CD4-positive, alpha-beta T cell (primary cell): ENCODE measurements around the gene TSPYL4. TPM values are rescaled to one million over a fixed set of nuclear protein-coding genes. Genes with fewer than 3 reads are reported as not detected.
A peak's percentile ranks its signal among the peaks of the same experiment; 100 is the strongest.

Experiments
- ATAC-seq: fragments of 200-7000 bp; cut with Tn5 transposase; one replicate; pipeline ENCODE4 v1.10.0; 2022; ENCODE audit warnings: mild to moderate bottlenecking; ENCODE audit not compliant: poor library complexity
- CTCF ChIA-PET: fragments of 350-600 bp; sonication (Branson Sonifier 250); formaldehyde crosslinking; loops from one replicate; lab custom pipeline; 2021; ENCODE audit warnings: antibody characterized with exemption, inconsistent platforms; lab: Charles Lee
- POLR2A ChIA-PET: fragments of 350-600 bp; sonication (Branson Sonifier 250); formaldehyde crosslinking; loops from one replicate; lab custom pipeline; 2021; ENCODE audit warnings: antibody characterized with exemption, inconsistent platforms; lab: Charles Lee
- DNase-seq, 14 experiments: peaks; one replicate each; pipeline ENCODE4 v3.0.0-alpha.2; 2013 to 2020; ENCODE audit warnings: mixed read lengths in 2 of 14
- H3K27ac ChIP-seq, 2 donors: one replicate each; pipeline versions ENCODE4 v1.5.1 to v1.7.0; 2013; ENCODE audit warnings: low read length in 2 of 2, low read depth in 1 of 2, mild to moderate bottlenecking in 1 of 2
- H3K27me3 ChIP-seq, 2 experiments: 1 replicate in 1 of 2; 2 replicates in 1 of 2; pipeline versions ENCODE4 v1.6.1 to v1.7.0; 2013; ENCODE audit warnings: low read length in 2 of 2, control low read depth in 1 of 2, mild to moderate bottlenecking in 1 of 2, moderate library complexity in 1 of 2; ENCODE audit not compliant: insufficient read depth in 2 of 2, control insufficient read depth in 1 of 2
- H3K36me3 ChIP-seq: one replicate; pipeline ENCODE4 v1.6.1; 2013; ENCODE audit warnings: low read length, control low read depth; ENCODE audit not compliant: insufficient read depth
- H3K4me1 ChIP-seq: one replicate; pipeline ENCODE4 v1.6.1; 2013; ENCODE audit warnings: low read length, control low read depth; ENCODE audit not compliant: insufficient read depth
- H3K4me3 ChIP-seq: one replicate; pipeline ENCODE4 v1.5.1; 2013; ENCODE audit warnings: mild to moderate bottlenecking, low read length, moderate library complexity
- H3K9me3 ChIP-seq, 2 experiments: 1 replicate in 1 of 2; 2 replicates in 1 of 2; pipeline versions ENCODE4 v1.6.1 to v1.7.0; 2013; ENCODE audit warnings: low read length in 2 of 2, mild to moderate bottlenecking in 2 of 2, control low read depth in 1 of 2, moderate library complexity in 1 of 2; ENCODE audit not compliant: control insufficient read depth in 1 of 2, insufficient read depth in 1 of 2
- H3K27ac Mint-ChIP-seq: one replicate; pipeline ENCODE4 v1.8.0; 2020; ENCODE audit warnings: mixed read lengths
- H3K27me3 Mint-ChIP-seq: one replicate; pipeline ENCODE4 v1.8.0; 2021; ENCODE audit warnings: mixed read lengths
- H3K36me3 Mint-ChIP-seq: one replicate; pipeline ENCODE4 v1.8.0; 2021; ENCODE audit warnings: low read depth, mixed read lengths
- H3K4me1 Mint-ChIP-seq: one replicate; pipeline ENCODE4 v1.8.0; 2021; ENCODE audit warnings: low read depth, mixed read lengths
- H3K4me3 Mint-ChIP-seq: one replicate; pipeline ENCODE4 v1.8.0; 2020; ENCODE audit warnings: mild to moderate bottlenecking, mixed read lengths
- H3K9me3 Mint-ChIP-seq: one replicate; pipeline ENCODE4 v1.8.0; 2020; ENCODE audit warnings: mixed read lengths
- intact Hi-C, 2 experiments: fragments of 100-400 bp; cut with DNase I in 1 of 2; cut with micrococcal nuclease in 1 of 2; formaldehyde crosslinking; loops; one replicate each; pipeline versions ENCODE4 v1.15.1 to v1.9.0; 2023 to 2025; cut with DNase I, micrococcal nuclease
- polyA plus RNA-seq, 2 donors: library from polyadenylated mRNA; unstranded; fragments of 120-200 nt; gene quantifications; one replicate each; pipeline ENCODE4 v1.2.1, GENCODE V29; 2013
- total RNA-seq, 174 experiments: library from RNA in 2 of 174; stranded (reverse) in 2 of 174; gene quantifications; one replicate each; pipeline ENCODE4 v1.2.3 and lab custom pipeline; 2021 to 2026
- TF ChIP-seq, protein P1 (sequence below): fragments of 200-600 bp; IDR thresholded peaks from one replicate; pipeline ENCODE4 v1.8.0; 2022; ENCODE audit warnings: antibody characterized with exemption, mild to moderate bottlenecking

TSPYL4 gene
- total RNA-seq (10 to 100 TPM; 35.9 to 37.7 TPM), total RNA-seq (lab: John Stamatoyannopoulos, UW) (13.3 to 117 (median 34.6) reads per million in 172 experiments)
- 16.2 TPM for polyA plus RNA-seq (2013, experiment 1 of 2)
- 24.6 TPM for polyA plus RNA-seq (2013, experiment 2 of 2)

DNA sequence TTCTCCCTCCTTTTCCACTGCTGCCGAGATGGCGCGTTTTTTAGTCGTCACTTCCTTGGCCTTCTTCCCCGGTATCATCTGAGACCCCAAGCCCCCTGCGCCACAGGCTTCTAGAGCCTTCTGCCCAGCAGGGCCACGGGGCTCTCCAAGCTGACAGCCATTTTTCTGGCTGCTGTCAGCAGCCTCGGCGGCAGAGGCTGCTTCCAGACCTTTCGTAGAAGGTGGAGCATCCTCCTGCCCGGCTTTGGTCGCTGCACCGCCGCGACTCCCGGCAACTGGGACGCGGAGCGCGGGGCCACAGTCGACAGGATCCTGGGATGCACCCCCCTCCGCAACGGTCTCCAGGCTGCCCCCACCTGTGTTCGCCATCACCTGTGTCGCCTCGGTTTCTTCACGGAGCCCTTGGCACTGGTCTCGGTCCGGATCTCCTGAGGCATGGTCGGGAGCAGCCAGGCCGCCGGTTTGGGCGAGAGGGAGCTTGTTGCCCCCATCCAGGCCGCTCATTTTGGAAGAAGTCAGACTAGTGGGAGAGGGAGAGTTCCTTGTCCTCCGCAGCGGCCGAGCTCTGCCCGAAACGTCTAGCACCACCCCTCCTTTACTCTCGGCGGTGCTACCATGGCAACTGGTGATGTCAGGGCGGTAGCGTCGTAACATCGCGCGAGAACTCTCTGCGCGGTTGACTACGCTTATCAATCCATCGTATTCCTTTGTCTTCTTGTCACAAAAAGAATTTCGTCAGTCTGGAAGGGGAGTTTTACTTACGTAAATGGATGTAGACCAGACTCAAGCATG is at the start of gene TSPYL4:
TSPYL4 (minus strand) TSS at position 571 of the 792 bp plus-strand sequence; CDS start at position 504, 67 bp downstream.
- Mint-ChIP-seq H3K36me3 (no peaks in the 10 kb centered on the region), H3K27me3 (no peaks in the 10 kb centered on the region), H3K9me3 (no peaks in the 10 kb centered on the region), H3K4me3 (no peak within 1 kb of the TSS), H3K27ac (no peak within 1 kb of the TSS), H3K4me1 (peaks cover 6% of the 10 kb centered on the region)
- Histone ChIP-seq H3K4me3 (peak within 1 kb of the TSS; percentile 91), H3K36me3 (no peaks in the 10 kb centered on the region), H3K9me3 (no peaks in the 10 kb centered on the region), H3K4me1 (peaks cover 31% of the 10 kb centered on the region), H3K27me3 (no peaks in the 10 kb centered on the region), H3K27ac (peak within 1 kb of the TSS; percentile 92 to 94)
- ATAC-seq (peak; percentile 96), DNase-seq (peak; percentile 80 to 98 (median 88))
- ChIA-PET CTCF (interaction anchor here (1.0 to 3.7 kb wide), 5 partner anchors 15 to 37 kb away, joined by 3 to 28 read pairs (median 4); no protein-coding TSS in a partner anchor), POLR2A (interaction anchor here (1.0 to 6.3 kb wide), 11 partner anchors 8 to 428 kb away, joined by 3 to 122 read pairs (median 5); partner anchors contain the start of genes KPNA5, NT5DC1, RWDD1 and TSPYL1)
- TF ChIP-seq, protein P1, sequence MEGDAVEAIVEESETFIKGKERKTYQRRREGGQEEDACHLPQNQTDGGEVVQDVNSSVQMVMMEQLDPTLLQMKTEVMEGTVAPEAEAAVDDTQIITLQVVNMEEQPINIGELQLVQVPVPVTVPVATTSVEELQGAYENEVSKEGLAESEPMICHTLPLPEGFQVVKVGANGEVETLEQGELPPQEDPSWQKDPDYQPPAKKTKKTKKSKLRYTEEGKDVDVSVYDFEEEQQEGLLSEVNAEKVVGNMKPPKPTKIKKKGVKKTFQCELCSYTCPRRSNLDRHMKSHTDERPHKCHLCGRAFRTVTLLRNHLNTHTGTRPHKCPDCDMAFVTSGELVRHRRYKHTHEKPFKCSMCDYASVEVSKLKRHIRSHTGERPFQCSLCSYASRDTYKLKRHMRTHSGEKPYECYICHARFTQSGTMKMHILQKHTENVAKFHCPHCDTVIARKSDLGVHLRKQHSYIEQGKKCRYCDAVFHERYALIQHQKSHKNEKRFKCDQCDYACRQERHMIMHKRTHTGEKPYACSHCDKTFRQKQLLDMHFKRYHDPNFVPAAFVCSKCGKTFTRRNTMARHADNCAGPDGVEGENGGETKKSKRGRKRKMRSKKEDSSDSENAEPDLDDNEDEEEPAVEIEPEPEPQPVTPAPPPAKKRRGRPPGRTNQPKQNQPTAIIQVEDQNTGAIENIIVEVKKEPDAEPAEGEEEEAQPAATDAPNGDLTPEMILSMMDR, result no peak
- intact Hi-C loops, result loop anchor here (1.0 to 10.0 kb wide), 6 partner anchors 15 to 1349 kb away; partner anchors contain the start of genes ZUP1 (in 2 of the 2), GOPC (in 1 of the 2) and TSPYL1 (in 1 of the 2)

DNA sequence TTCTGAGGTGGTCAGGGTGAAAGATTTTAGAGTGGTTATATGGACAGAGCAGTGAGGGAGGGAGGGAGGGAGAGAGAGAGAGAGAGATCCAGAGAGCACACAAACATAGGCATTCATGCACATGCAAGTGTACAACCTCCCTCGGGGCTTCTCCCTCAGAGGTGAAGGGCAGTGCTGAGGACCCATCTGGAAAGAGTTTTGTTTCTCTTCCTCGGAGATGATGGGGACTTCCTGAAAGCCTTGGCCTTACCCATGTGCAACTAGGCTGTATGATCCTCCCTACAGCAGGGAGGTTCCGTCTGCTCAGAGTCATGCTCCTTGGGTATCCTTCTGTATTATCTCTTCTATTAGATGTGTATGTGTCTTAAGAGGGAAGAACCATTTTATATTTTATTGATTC is 47.2 kb upstream of the TSPYL4 start:
- Histone ChIP-seq H3K36me3 (no peaks in the 10 kb centered on the region), H3K27me3 (no peaks in the 10 kb centered on the region), H3K27ac (no peak overlapping the region), H3K9me3 (no peaks in the 10 kb centered on the region), H3K4me1 (no peaks in the 10 kb centered on the region), H3K4me3 (no peak overlapping the region)
- ChIA-PET CTCF (no interaction called here), POLR2A (no interaction called here)
- peaks cover 3% of the 10 kb centered on the region for H3K9me3 Mint-ChIP-seq
- no peaks in the 10 kb centered on the region for H3K4me1 Mint-ChIP-seq
- no peaks in the 10 kb centered on the region for H3K27me3 Mint-ChIP-seq
- no peaks in the 10 kb centered on the region for H3K36me3 Mint-ChIP-seq
- TF ChIP-seq, protein P1, result no peak
- DNase-seq, result no peak
- intact Hi-C loops, result no loop called here
- no peak for ATAC-seq
- no peak overlapping the region for H3K27ac Mint-ChIP-seq
- no peak overlapping the region for H3K4me3 Mint-ChIP-seq

DNA sequence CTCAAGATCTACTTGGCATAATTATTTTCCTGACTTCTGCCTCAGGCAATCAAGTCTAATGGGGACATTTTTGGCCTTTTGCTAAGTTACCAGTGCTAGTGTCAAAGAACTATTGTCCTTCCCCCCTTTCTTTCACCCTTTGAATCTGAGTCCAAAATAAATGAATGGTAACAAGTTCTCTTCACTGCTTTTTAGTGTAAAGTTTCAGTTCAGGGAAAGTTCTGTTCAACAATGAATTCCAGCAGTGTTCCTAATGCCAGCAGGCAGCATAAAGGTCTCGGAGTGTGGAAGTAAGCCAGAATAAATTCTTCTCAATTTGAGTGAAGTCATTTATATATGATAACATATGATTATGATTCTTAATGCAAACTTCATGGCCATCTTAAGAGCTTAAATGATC is 46.7 kb upstream of the TSPYL4 start:
- no peaks in the 10 kb centered on the region for H3K4me1 ChIP-seq
- H3K27me3 Mint-ChIP-seq, result no peaks in the 10 kb centered on the region
- no peak overlapping the region for H3K4me3 Mint-ChIP-seq
- CTCF ChIA-PET, result no interaction called here
- peaks cover 3% of the 10 kb centered on the region for H3K9me3 Mint-ChIP-seq
- intact Hi-C loops, result no loop called here
- H3K36me3 Mint-ChIP-seq, result no peaks in the 10 kb centered on the region
- H3K4me3 ChIP-seq, result no peak overlapping the region
- POLR2A ChIA-PET, result no interaction called here
- no peak overlapping the region for H3K27ac ChIP-seq
- H3K36me3 ChIP-seq, result no peaks in the 10 kb centered on the region
- H3K9me3 ChIP-seq, result no peaks in the 10 kb centered on the region
- no peak for DNase-seq
- no peaks in the 10 kb centered on the region for H3K4me1 Mint-ChIP-seq
- H3K27me3 ChIP-seq, result no peaks in the 10 kb centered on the region
- H3K27ac Mint-ChIP-seq, result no peak overlapping the region
- TF ChIP-seq, protein P1, result no peak
- ATAC-seq, result no peak
